Heart left ventricle (tissue), 16 donors: Measurements from ENCODE around the gene EVA1C. TPM values are rescaled to one million over a fixed set of nuclear protein-coding genes. Genes with fewer than 3 reads are reported as not detected.
"Not testable (repeated sequence)": the region's sequence is repeated elsewhere in the genome, so short reads cannot be mapped to it uniquely, and the experiment has no call there.

Experiments used
- ATAC-seq, 4 donors: fragments of 200-7000 bp; cut with Tn5 transposase; one replicate each; pipeline ENCODE4 v1.9.1; 2020 to 2022; ENCODE audit warnings: moderate library complexity in 4 of 4, mild to moderate bottlenecking in 3 of 4, moderate number of reproducible peaks in 1 of 4
- DNase-seq, 5 donors: peaks; one replicate each; pipeline ENCODE4 v3.0.0-alpha.2; 2020
- H3K27ac ChIP-seq, 12 donors: fragments of 200-600 bp; sonication (generic) in 4 of 12; one replicate each; pipeline versions ENCODE4 v1.5.0 to v1.8.0; 2016 to 2022; ENCODE audit warnings: mild to moderate bottlenecking in 2 of 12
- H3K27me3 ChIP-seq, 9 donors: fragments of 200-600 bp; sonication (generic) in 2 of 9; one replicate each; pipeline versions ENCODE4 v1.5.1 to v1.8.0; 2016 to 2022; ENCODE audit warnings: mild to moderate bottlenecking in 3 of 9
- H3K36me3 ChIP-seq, 9 donors: fragments of 200-600 bp; sonication (generic) in 2 of 9; one replicate each; pipeline versions ENCODE4 v1.5.0 to v1.8.0; 2018 to 2022; ENCODE audit warnings: mild to moderate bottlenecking in 2 of 9
- H3K4me1 ChIP-seq, 12 donors: fragments of 200-600 bp; sonication (generic) in 4 of 12; one replicate each; pipeline versions ENCODE4 v1.5.0 to v1.8.0; 2016 to 2022; ENCODE audit warnings: mild to moderate bottlenecking in 3 of 12
- H3K4me3 ChIP-seq, 12 donors: fragments of 200-600 bp; sonication (generic) in 4 of 12; one replicate each; pipeline versions ENCODE4 v1.5.0 to v1.8.0; 2017 to 2022; ENCODE audit warnings: mild to moderate bottlenecking in 9 of 12, moderate library complexity in 4 of 12
- H3K9me3 ChIP-seq, 12 donors: fragments of 200-600 bp; sonication (generic) in 4 of 12; one replicate each; pipeline versions ENCODE4 v1.5.0 to v1.8.0; 2016 to 2022; ENCODE audit warnings: mild to moderate bottlenecking in 1 of 12
- POLR2A ChIP-seq, 2 donors: fragments of 450-650 bp; IDR thresholded peaks; one replicate each; pipeline ENCODE4 v1.6.1; 2017; ENCODE audit warnings: antibody characterized with exemption in 2 of 2, mild to moderate bottlenecking in 2 of 2, moderate library complexity in 2 of 2
- WGBS, 4 donors: extraction: QIAGEN DNeasy Blood & Tissue Kit in 2 of 4; methylation state at CpG; one replicate each; pipeline versions ENCODE4 v1.1.5 to v1.1.7; 2013 to 2018; 5-methylcytosine and 5-hydroxymethylcytosine counted together
- intact Hi-C, 10 donors: fragments of 100-400 bp; cut with DNase I; formaldehyde crosslinking; loops; one replicate each; pipeline versions ENCODE4 v1.11.1 to v1.14.2; 2022
- polyA plus RNA-seq, 2 donors: library from polyadenylated mRNA; stranded (reverse); fragments of 200-250 nt; gene quantifications; one replicate each; pipeline ENCODE4 v1.2.3, GENCODE V29; 2013
- total RNA-seq, 9 donors: library from RNA; depleted of rRNA in 2 of 9; stranded (reverse); fragments of >200 nt in 2 of 9; fragmentation: NEBNext Ultra II Directional in 3 of 9; extraction: Animal tissue kit (Norgen Biotek cat#: 25700) in 3 of 9; gene quantifications; one replicate each; pipeline versions ENCODE4 v1.1.0 to v1.2.4, GENCODE V29; 2016 to 2023
- TF ChIP-seq, protein P1 (sequence below), 12 donors: fragments of 200-600 bp; sonication (generic) in 4 of 12; IDR thresholded peaks; one replicate each; pipeline versions ENCODE4 v1.5.0 to v1.8.0; 2018 to 2022; ENCODE audit warnings: antibody characterized with exemption in 12 of 12, mild to moderate bottlenecking in 5 of 12
- donor health status: ischemic (EF 13 %, LVEDD 7.1; RV severe dilation, severe dysfunction).
- donor health status: healthy with polysubstance abuse.
- donor health status: DM: no; HTN: yes; CAD: no.
- donor health status: DM: no; HTN: no; CAD: no.
- donor health status: ischemic (EF 25% LVEDD 6.9; RV normal size, moderate dysfunction).
- donor health status: ischemic (EF 25% LVEDD 5.7; RV mildly dilated, moderate dysfunction).
- donor health status: healthy.
- donor health status: DM: yes; HTN: yes; CAD: no.
- donor health status: ischemic (EF 35%, LVEDD 5.7; RV mildly dilated, moderate dysfunction).
- donor health status: nonischemic (EF 11% LVEDD 7.7; RV severe dilation, severe dysfunction).
- donor health status: DM: yes; HTN: yes; CAD: no.
- donor health status: PGD.
- donor health status: ischemic (EF 29% LVEDD 5.4; RV normal size, mild dysfunction).
- donor health status: nonischemic (EF 23%, LVEDD 6.1; RV moderate dilation, normal function).

The EVA1C gene
- total and polyA plus RNA-seq, 11 donors = 10.1 to 44.4 (median 19.7) TPM

- ATAC-seq = peak in 2 of 4 donors; percentile 38 to 47
- Histone ChIP-seq H3K4me1 (peaks cover 0 to 39% (median 19%) of the 10 kb centered on the region in 12 donors), H3K9me3 (peaks cover 0 to 20% (median 8%) of the 10 kb centered on the region in 12 donors), H3K36me3 (no peaks in the 10 kb centered on the region), H3K4me3 (no peak overlapping the region), H3K27me3 (no peaks in the 10 kb centered on the region), H3K27ac (no peak overlapping the region)
- TF ChIP-seq, protein P1, sequence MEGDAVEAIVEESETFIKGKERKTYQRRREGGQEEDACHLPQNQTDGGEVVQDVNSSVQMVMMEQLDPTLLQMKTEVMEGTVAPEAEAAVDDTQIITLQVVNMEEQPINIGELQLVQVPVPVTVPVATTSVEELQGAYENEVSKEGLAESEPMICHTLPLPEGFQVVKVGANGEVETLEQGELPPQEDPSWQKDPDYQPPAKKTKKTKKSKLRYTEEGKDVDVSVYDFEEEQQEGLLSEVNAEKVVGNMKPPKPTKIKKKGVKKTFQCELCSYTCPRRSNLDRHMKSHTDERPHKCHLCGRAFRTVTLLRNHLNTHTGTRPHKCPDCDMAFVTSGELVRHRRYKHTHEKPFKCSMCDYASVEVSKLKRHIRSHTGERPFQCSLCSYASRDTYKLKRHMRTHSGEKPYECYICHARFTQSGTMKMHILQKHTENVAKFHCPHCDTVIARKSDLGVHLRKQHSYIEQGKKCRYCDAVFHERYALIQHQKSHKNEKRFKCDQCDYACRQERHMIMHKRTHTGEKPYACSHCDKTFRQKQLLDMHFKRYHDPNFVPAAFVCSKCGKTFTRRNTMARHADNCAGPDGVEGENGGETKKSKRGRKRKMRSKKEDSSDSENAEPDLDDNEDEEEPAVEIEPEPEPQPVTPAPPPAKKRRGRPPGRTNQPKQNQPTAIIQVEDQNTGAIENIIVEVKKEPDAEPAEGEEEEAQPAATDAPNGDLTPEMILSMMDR (IDR thresholded peaks at IDR 0.05) = no peak
- no peak for TF ChIP-seq POLR2A (IDR thresholded peaks at IDR 0.05)
- intact Hi-C loops = no loop called here
- whole genome bisulfite sequencing, 4 donors = 86 to 93% (median 89%) methylated on average over 4 of the region's 4 CpGs
- DNase-seq = no peak
Observed at GRCh38 chr21:32425628-32426027, 13.1 kb downstream of the EVA1C start.

DNA sequence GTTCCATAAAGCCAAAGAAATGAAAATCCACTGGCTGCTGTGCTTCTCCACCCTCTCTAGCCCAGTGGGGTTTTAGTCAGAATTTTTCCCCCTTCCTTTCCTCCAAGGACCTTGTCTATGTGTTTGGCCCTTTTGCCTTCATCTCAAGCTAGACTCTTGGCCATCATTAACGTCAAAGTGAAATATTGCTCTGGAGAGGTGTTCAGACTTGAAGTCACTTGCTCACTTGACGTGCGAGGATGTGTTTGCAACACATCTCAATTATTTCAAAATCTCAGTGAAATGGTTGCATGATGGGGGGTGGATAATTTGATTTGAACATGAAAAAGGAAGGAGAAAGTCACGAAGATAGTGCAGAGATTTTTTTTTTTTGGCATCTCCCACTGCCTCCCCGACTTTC, 13.6 kb downstream of the EVA1C start:
- TF ChIP-seq, protein P1 (IDR thresholded peaks at IDR 0.05) = no peak
- TF ChIP-seq POLR2A (IDR thresholded peaks at IDR 0.05) = no peak

DNA sequence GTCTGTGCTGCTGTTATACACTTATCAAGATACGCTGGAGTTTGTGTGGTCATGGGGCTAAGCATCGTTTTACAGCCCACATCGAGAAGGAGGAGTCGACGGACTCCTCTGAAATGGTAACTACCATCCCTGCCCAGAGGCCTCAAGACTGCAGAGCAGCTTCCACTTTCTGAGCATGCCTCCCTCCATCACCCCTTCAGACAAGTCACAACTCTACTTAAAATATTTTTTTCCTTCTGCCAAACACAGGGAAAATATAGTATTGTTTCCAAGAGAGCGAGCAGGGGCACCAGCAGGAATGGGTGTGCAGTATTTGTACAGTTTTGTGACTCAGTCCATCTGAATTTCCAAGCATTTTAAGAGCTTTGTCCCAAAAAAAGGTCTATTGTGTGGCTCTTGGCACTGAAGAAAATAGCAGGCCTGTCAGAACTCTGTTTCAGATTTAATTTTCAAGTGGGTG, 14.1 kb downstream of the EVA1C start:
- Histone ChIP-seq H3K27ac (peak overlapping the region in 5 of 12 donors; percentile 18 to 65 (median 47)), H3K4me3 (no peak overlapping the region), H3K27me3 (no peaks in the 10 kb centered on the region), H3K9me3 (peaks cover 0 to 13% (median 7%) of the 10 kb centered on the region in 12 donors), H3K36me3 (no peaks in the 10 kb centered on the region), H3K4me1 (peaks cover 0 to 39% (median 19%) of the 10 kb centered on the region in 12 donors)
- 66 to 78% (median 72%) methylated on average over 6 of the region's 6 CpGs for WGBS, 4 donors
- no peak for DNase-seq
- intact Hi-C loops = no loop called here
- peak; percentile 7 to 56 (median 28) for ATAC-seq
- TF ChIP-seq, protein P1 (IDR thresholded peaks at IDR 0.05) = no peak
- TF ChIP-seq POLR2A (IDR thresholded peaks at IDR 0.05) = no peak

More for the DNA sequence above, 13.6 kb downstream of the EVA1C start:
- DNase-seq = no peak
- intact Hi-C loops = no loop called here
- Histone ChIP-seq H3K4me3 (no peak overlapping the region), H3K27ac (peak overlapping the region in 2 of 12 donors; percentile 18 to 65), H3K4me1 (peaks cover 0 to 39% (median 19%) of the 10 kb centered on the region in 12 donors), H3K9me3 (peaks cover 0 to 18% (median 8%) of the 10 kb centered on the region in 12 donors), H3K36me3 (no peaks in the 10 kb centered on the region), H3K27me3 (no peaks in the 10 kb centered on the region)
- whole genome bisulfite sequencing, 4 donors = 82 to 86% (median 85%) methylated on average over 5 of the region's 5 CpGs
- no peak for ATAC-seq

DNA sequence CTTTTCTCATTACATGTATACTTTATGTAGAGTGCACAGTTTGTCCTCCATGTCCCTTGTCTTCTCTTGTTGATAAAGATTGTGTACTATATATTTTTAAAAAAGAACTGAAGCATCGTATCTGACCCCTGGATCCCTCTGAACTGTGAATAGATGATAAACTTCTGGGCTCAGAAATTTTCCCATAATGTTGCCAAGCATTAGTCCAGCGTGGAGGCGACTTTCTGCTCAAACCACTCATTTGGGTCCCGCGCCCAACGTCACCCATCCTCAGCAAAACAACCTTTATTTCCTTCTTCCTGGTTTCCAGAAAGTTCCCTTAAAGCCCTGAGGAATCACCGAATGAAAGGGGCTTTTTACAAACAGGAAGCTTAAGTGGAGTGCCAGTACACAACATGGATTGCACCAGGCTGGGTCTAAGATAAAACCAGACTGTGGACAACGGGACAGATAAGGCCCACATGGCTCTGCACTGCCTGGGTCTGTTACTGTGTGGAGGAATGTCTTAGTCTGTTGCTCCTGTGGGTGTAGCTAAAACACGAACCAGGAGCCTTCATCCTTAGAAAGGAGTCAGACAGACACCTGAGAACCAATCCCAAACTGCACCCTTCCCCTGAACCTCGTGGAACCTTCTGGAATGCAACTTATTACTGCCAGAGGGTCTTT, 15.6 kb downstream of the EVA1C start:
- H3K27me3 ChIP-seq = no peaks in the 10 kb centered on the region
- intact Hi-C loops = no loop called here
- peak overlapping the region in 8 of 12 donors; percentile 7 to 58 (median 32) for H3K27ac ChIP-seq
- no peak overlapping the region for H3K4me3 ChIP-seq
- H3K9me3 ChIP-seq = no peaks in the 10 kb centered on the region
- TF ChIP-seq, protein P1 (IDR thresholded peaks at IDR 0.05) = no peak
- no peak for TF ChIP-seq POLR2A (IDR thresholded peaks at IDR 0.05)
- H3K36me3 ChIP-seq = no peaks in the 10 kb centered on the region
- peaks cover 0 to 39% (median 19%) of the 10 kb centered on the region in 12 donors for H3K4me1 ChIP-seq
- DNase-seq (no peak), ATAC-seq (peak in 1 of 4 donors; percentile 12)
- WGBS, 4 donors = 41 to 50% (median 44%) methylated on average over 10 of the region's 10 CpGs

- WGBS, 4 donors = 69 to 81% (median 75%) methylated on average over 15 of the region's 15 CpGs
- DNase-seq, H3K9me3 ChIP-seq, H3K27me3 ChIP-seq, H3K4me3 ChIP-seq, intact Hi-C loops, H3K27ac ChIP-seq, ATAC-seq, H3K36me3 ChIP-seq: not testable (repeated sequence)
- H3K4me1 ChIP-seq = peaks cover 0 to 33% (median 15%) of the 10 kb centered on the region in 12 donors
Observed at GRCh38 chr21:32432982-32433660, 20.6 kb downstream of the EVA1C start.
